Left colon (tissue), 2 donors: ENCODE results near the gene PFKM. TPM values are rescaled to one million over a fixed set of nuclear protein-coding genes. Genes with fewer than 3 reads are reported as not detected.

ENCODE experiments used
- microRNA-seq, 2 donors: library from miRNA; unstranded; fragments of <30 nt; microRNA quantifications; one replicate each; pipeline versions ENCODE4 v1.1.0 to v1.2.0, GENCODE V29; 2020
- total RNA-seq, 2 donors: library from RNA; stranded (reverse); fragmentation: NEBNext Ultra II Directional; extraction: Animal tissue kit (Norgen Biotek cat#: 25700); gene quantifications; one replicate each; pipeline ENCODE4 v1.2.1, GENCODE V29; 2021
- donor health status: DM: no; HTN: no; CAD: no.
- donor health status: DM: yes; HTN: yes; CAD: no.

PFKM gene
- total RNA-seq, 2 donors from 2014 or later: 48.1 to 49.6 TPM

Small RNAs within 50 kb of the gene (microRNA-seq; reads per million reads assigned to microRNA genes)
- gene MIR6505: 1.1 to 4.1 reads per million in 2 donors

Other genes starting within 250 kb of the PFKM start
- 100 to 1,000 TPM; 143 to 154 TPM for gene VDR, start 214.4 kb upstream of the PFKM start, total RNA-seq
- gene TMEM106C, start 155.8 kb upstream of the PFKM start, total RNA-seq: 100 to 1,000 TPM; 166 to 180 TPM
- 1 to 10 TPM in 1 of 2 donors, under 1 TPM in 1; 0.95 to 1.2 TPM for gene COL2A1, start 114.9 kb upstream of the PFKM start, total RNA-seq
- 10 to 100 TPM; 12.1 to 14.4 TPM for gene SENP1, start 13.3 kb upstream of the PFKM start, total RNA-seq
- gene ASB8, start 38.2 kb downstream of the PFKM start, total RNA-seq: 10 to 100 TPM; 47.9 to 49.0 TPM
- under 1 TPM; 0.15 to 0.50 TPM for gene CCDC184, start 64.3 kb downstream of the PFKM start, total RNA-seq
- not detected for gene OR10AD1, start 83.9 kb downstream of the PFKM start, total RNA-seq
- 1 to 10 TPM; 9.2 to 9.6 TPM for gene ZNF641, start 231.6 kb downstream of the PFKM start, total RNA-seq